ENCODE results near the gene CTSC.

DNA sequence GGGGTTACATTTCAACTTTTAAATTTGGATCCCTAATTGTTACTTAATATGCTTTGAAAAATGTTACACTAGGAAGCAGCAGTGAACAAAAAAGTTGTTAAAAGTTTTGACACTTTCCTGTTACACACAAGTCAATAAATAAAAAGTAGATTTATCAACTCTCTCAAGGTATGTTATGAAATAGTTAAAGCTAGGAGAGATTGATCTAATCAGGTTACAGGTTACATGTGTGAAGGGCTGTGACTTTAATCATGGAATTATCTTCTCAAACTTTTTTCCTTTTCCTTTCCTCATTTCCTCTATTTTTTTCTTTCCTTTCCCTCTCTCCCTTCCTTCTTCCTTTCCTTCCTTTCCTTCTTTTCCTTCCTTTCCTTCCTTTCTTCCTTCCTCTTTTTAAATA is 85.3 kb downstream of the CTSC start:
- TF ChIP-seq ZNF384 (IDR thresholded peaks at IDR 0.05; ENCODE audit: low read depth, low read length) = no peak
- no peak for TF ChIP-seq NONO (IDR thresholded peaks at IDR 0.05; ENCODE audit: low read depth in 2 of 2, low read length in 1 of 2)
- no peak for TF ChIP-seq EP300 (IDR thresholded peaks at IDR 0.05; ENCODE audit: low read length)
- TF ChIP-seq CREB5 (CRISPR knock-in tag; IDR thresholded peaks at IDR 0.05) = no peak

Data from K562 (cell line).